Coronary artery (tissue), 2 donors: ENCODE results near the gene THAP11.

Source experiments
- DNase-seq: peaks from one replicate; pipeline ENCODE4 v3.0.0-alpha.2; 2017; ENCODE audit warnings: low spot score
- H3K27ac ChIP-seq, 2 donors: fragments of 200-600 bp; sonication (generic); one replicate each; pipeline ENCODE4 v1.5.1; 2016 to 2019
- H3K4me3 ChIP-seq: fragments of 200-600 bp; sonication (generic); 2 replicates; pipeline ENCODE4 v1.5.1; 2016; ENCODE audit warnings: mild to moderate bottlenecking, moderate library complexity
- TF ChIP-seq, protein P1 (sequence below): fragments of 200-600 bp; sonication (generic); IDR thresholded peaks from one replicate; pipeline ENCODE4 v1.5.1; 2019; ENCODE audit warnings: antibody characterized with exemption

Gene THAP11

DNA sequence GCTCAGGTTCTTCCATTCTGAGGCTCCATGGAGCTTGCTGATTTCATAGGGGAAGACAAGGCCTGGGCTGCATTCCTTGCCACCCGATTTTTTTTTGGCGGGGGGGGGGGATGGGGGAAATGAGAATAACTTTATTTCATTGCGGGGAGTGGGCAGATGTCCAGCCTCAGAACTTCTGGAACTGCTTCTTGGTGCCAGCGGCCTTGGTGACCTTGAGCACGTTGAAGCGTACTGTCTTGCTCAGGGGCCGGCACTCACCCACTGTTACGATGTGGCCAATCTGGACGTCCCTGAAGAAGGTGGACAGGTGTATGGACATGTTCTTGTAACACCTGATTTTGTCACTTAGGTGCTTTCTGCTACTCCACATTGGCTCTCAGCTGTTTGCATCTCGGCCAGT lies 13.7 kb downstream of the THAP11 start:
- TF ChIP-seq, protein P1, sequence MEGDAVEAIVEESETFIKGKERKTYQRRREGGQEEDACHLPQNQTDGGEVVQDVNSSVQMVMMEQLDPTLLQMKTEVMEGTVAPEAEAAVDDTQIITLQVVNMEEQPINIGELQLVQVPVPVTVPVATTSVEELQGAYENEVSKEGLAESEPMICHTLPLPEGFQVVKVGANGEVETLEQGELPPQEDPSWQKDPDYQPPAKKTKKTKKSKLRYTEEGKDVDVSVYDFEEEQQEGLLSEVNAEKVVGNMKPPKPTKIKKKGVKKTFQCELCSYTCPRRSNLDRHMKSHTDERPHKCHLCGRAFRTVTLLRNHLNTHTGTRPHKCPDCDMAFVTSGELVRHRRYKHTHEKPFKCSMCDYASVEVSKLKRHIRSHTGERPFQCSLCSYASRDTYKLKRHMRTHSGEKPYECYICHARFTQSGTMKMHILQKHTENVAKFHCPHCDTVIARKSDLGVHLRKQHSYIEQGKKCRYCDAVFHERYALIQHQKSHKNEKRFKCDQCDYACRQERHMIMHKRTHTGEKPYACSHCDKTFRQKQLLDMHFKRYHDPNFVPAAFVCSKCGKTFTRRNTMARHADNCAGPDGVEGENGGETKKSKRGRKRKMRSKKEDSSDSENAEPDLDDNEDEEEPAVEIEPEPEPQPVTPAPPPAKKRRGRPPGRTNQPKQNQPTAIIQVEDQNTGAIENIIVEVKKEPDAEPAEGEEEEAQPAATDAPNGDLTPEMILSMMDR: no peak
- H3K27ac ChIP-seq: no peak overlapping the region
- DNase-seq: no peak
- no peak overlapping the region for H3K4me3 ChIP-seq

DNA sequence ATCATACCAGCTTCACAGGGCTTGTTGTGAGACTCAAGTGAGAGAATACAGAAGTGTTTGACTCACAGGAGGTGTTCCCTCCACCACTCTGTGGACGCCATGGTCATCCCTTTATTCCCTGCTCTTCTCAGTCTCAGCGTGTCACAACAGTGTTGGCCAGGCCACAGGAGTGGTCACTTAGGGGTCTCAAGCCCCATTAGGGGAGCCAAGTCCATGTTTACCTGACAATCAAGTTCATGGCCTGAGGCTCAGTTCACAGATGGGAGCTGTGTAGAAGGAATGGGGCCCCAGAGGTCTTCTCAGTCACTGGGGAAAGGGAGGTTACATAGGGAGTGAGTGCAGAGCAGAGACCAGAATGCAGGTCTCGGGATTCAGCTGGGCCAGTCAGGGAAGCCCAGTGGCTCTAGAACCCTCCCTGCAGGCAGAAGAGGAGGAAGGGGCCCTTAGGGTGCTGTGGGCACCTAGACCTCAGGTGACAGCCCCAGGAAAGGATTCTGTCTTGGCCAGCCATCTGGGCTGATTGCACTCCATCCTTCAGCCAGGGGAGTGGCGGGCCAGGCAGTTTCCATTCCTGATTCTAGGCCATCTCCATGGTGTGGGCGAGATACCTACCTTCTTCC lies 14.9 kb downstream of the THAP11 start:
- DNase-seq: no peak
- TF ChIP-seq, protein P1: no peak
- Histone ChIP-seq H3K27ac (peak overlapping the region; percentile 24 to 87), H3K4me3 (no peak overlapping the region)

DNA sequence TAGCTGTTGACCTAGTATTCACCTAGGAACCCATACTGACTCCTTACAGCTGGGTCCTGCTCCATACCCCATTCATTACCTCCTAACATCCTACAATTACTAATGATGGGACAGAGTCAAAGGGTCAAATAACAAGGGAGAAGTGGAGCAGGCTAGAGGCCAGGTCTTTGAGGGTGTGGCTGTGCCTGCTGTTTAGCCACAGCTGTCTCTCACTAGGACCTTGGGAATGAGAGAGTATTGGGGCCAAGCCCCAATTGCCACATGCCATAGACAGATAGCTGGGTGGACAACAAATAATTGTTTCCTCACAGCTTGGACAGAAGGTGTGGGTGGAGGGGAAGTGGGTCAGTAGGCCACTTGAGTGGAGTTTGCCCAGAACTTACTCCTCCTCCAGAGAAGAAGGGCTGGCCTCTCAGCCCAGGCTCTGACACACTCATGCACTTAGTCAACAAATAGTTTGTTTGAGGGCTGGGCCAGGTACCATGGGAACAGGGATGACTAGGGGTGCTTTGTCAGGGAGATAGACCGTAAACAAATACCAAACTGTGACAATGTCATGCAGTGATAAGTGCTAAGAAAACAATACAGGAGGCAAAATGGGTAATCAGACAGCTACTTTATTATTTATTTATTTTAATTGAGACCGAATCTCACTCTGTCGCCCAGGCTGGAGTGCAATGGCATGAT lies 15.6 kb downstream of the THAP11 start:
- DNase-seq: peak; percentile 90
- Histone ChIP-seq H3K4me3 (peak overlapping the region; percentile 7), H3K27ac (peak overlapping the region; percentile 48 to 87)
- TF ChIP-seq, protein P1: no peak

DNA sequence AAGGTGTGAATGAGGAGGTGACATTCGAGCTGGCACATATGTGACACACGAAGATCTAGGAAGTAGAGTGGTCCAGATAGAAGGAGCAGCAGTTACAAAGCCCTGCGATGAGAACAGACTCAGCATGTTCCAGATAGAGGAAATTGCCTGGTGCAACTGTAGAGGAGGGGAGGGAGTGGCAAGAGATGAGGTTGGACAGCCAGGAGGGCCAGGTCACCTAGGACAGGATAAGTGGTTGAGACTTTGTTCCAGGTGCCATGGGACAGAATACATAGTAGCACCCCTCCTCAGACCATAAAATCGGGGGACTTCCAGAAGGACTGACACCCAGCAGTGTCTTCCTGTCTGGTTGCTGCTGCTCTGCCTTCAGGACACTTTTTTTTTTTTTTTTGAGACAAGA lies 16.4 kb downstream of the THAP11 start:
- Histone ChIP-seq H3K4me3 (peak overlapping the region; percentile 7), H3K27ac (peak overlapping the region; percentile 48 to 87)
- no peak for DNase-seq
- TF ChIP-seq, protein P1: no peak

DNA sequence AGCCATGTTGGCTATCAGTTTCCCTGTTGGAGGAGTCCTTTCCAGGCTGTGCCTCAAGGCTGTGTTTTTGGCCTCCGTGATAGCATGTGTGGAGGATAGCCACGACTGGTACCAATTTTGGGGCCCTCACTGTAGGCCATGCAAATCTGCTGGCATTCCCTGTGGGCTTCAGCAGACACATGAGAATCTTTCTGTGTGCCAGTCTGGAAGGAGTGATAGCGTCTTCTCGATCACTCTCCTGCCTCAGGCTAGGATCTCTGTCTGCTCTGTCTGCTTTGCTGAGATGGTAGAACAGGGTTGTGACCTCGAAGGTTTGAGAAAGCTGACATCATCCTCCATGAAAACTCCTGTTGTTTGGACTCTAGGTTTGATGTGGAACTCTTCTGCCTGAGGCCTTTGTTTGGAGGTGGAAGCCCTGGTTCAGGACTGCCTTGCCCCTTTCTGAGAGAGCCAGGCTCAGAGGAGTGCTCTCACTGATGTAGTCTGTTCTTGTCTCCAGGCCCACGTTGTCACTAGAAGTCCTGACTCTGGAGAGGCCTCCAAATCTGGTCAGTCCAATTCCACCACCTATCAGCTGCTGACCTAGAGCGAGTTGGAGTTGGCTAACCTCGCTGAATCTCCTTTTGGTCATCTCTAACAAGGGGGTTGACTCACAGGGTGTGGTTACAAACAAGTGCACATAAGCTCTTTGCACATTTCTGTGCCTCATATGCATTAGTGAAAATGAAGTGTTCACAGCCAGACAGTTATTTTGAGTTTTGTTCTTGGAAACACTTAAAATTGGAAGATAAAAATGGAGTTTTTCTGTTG lies 18.7 kb downstream of the THAP11 start:
- no peak overlapping the region for H3K4me3 ChIP-seq
- H3K27ac ChIP-seq: peak overlapping the region in 1 of 2 donors; percentile 90
- TF ChIP-seq, protein P1: no peak
- no peak for DNase-seq

DNA sequence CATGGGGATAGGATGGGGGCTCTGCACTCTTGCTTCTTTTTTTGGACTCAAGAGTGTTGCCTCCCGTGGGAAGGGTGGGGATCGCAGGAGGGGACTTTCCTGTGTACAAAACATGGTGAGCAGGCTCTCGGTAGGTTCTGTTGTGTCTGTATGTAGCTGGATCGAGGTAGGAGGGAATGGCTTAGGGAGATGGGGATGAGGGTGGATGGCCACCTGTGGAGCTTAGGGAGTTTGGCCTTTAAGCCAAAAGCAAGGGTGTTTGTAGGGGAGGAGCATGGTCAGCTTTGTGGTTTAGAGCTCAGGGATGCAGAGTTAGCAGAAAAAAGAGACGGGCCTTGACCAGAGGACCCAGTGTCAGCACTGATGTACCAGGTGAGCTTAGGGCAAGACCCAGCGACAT lies 19.8 kb downstream of the THAP11 start:
- Histone ChIP-seq H3K27ac (peak overlapping the region; percentile 85 to 90), H3K4me3 (no peak overlapping the region)
- TF ChIP-seq, protein P1: no peak
- DNase-seq: no peak
